Measurements from ENCODE around the gene SORL1-AS1.

The SORL1-AS1 gene

GRCh38 chr11:121488170-121488569 is 35.4 kb upstream of the SORL1-AS1 start:
- ATAC-seq (no peak), DNase-seq (no peak)
- H3K4me1 ChIP-seq, result no peaks in the 10 kb centered on the region
- no peaks in the 10 kb centered on the region for H3K36me3 ChIP-seq (replicated peaks in 1 of 2; ENCODE audit: insufficient read depth in 1 of 2, low read depth in 2 of 2)
- H3K27me3 ChIP-seq, result no peaks in the 10 kb centered on the region
- H3K27ac ChIP-seq, result no peak overlapping the region
- intact Hi-C loops (cut with DNase I), result no loop called here
- WGBS, 2 donors, result 69 to 73% methylated on average over 2 of the region's 2 CpGs
- H3K4me3 ChIP-seq, result no peak overlapping the region
- TF ChIP-seq POLR2A (IDR thresholded peaks at IDR 0.05) (no peak), CTCF (IDR thresholded peaks at IDR 0.05) (no peak)
- H3K9me3 ChIP-seq, result no peaks in the 10 kb centered on the region

- intact Hi-C loops (cut with DNase I), result no loop called here
- WGBS, 2 donors, result 75 to 80% methylated on average over 1 to 6 of the region's 6 CpGs
- H3K27me3 ChIP-seq, result no peaks in the 10 kb centered on the region
- no peaks in the 10 kb centered on the region for H3K4me1 ChIP-seq
- no peak overlapping the region for H3K4me3 ChIP-seq
- DNase-seq (no peak), ATAC-seq (no peak)
- TF ChIP-seq CTCF (IDR thresholded peaks at IDR 0.05), result no peak
- no peak for TF ChIP-seq POLR2A (IDR thresholded peaks at IDR 0.05)
- no peaks in the 10 kb centered on the region for H3K36me3 ChIP-seq (replicated peaks in 1 of 2; ENCODE audit: insufficient read depth in 1 of 2, low read depth in 2 of 2)
- no peaks in the 10 kb centered on the region for H3K9me3 ChIP-seq
- no peak overlapping the region for H3K27ac ChIP-seq
Measured at GRCh38 chr11:121487191-121487590, 34.4 kb upstream of the SORL1-AS1 start.

- ATAC-seq (no peak), DNase-seq (no peak)
- 81 to 83% methylated on average over 5 of the region's 5 CpGs for WGBS, 2 donors
- no peaks in the 10 kb centered on the region for H3K27me3 ChIP-seq
- no peak overlapping the region for H3K27ac ChIP-seq
- intact Hi-C loops (cut with DNase I), result no loop called here
- no peaks in the 10 kb centered on the region for H3K36me3 ChIP-seq (replicated peaks in 1 of 2; ENCODE audit: insufficient read depth in 1 of 2, low read depth in 2 of 2)
- no peaks in the 10 kb centered on the region for H3K9me3 ChIP-seq
- no peaks in the 10 kb centered on the region for H3K4me1 ChIP-seq
- no peak for TF ChIP-seq CTCF (IDR thresholded peaks at IDR 0.05)
- TF ChIP-seq POLR2A (IDR thresholded peaks at IDR 0.05), result no peak
- no peak overlapping the region for H3K4me3 ChIP-seq
Measured at GRCh38 chr11:121486054-121486453, 33.3 kb upstream of the SORL1-AS1 start.

GRCh38 chr11:121485216-121485615 is 32.4 kb upstream of the SORL1-AS1 start:
- no peak overlapping the region for H3K27ac ChIP-seq
- no peak for ATAC-seq
- intact Hi-C loops (cut with DNase I), result no loop called here
- H3K36me3 ChIP-seq (replicated peaks in 1 of 2; ENCODE audit: insufficient read depth in 1 of 2, low read depth in 2 of 2), result no peaks in the 10 kb centered on the region
- 72 to 73% methylated on average over 7 of the region's 7 CpGs for WGBS, 2 donors
- H3K4me3 ChIP-seq, result no peak overlapping the region
- no peak for DNase-seq
- H3K27me3 ChIP-seq, result no peaks in the 10 kb centered on the region
- no peaks in the 10 kb centered on the region for H3K9me3 ChIP-seq
- TF ChIP-seq CTCF (IDR thresholded peaks at IDR 0.05) (no peak), POLR2A (IDR thresholded peaks at IDR 0.05) (no peak)
- no peaks in the 10 kb centered on the region for H3K4me1 ChIP-seq

- peaks cover 2% of the 10 kb centered on the region for H3K4me1 ChIP-seq
- H3K9me3 ChIP-seq, result no peaks in the 10 kb centered on the region
- no peak for DNase-seq
- intact Hi-C loops (cut with DNase I), result no loop called here
- H3K4me3 ChIP-seq, result no peak overlapping the region
- 64 to 68% methylated on average over 4 of the region's 4 CpGs for WGBS, 2 donors
- no peaks in the 10 kb centered on the region for H3K27me3 ChIP-seq
- TF ChIP-seq CTCF (IDR thresholded peaks at IDR 0.05), result no peak
- TF ChIP-seq POLR2A (IDR thresholded peaks at IDR 0.05), result no peak
- ATAC-seq, result no peak
- no peaks in the 10 kb centered on the region for H3K36me3 ChIP-seq (replicated peaks in 1 of 2; ENCODE audit: insufficient read depth in 1 of 2, low read depth in 2 of 2)
- H3K27ac ChIP-seq, result no peak overlapping the region
Measured at GRCh38 chr11:121483805-121484480, 31.2 kb upstream of the SORL1-AS1 start.
